CD4-positive, alpha-beta T cell treated with Interleukin-4 for 1 hour (primary cell): ENCODE data around the gene CYP2C18.
"Not testable (repeated sequence)": the region's sequence is repeated elsewhere in the genome, so short reads cannot be mapped to it uniquely, and the experiment has no call there.

Experiments
- DNase-seq, 2 donors: peaks; one replicate each; pipeline ENCODE4 v3.0.0-alpha.2; 2020 to 2022

The CYP2C18 gene

DNA sequence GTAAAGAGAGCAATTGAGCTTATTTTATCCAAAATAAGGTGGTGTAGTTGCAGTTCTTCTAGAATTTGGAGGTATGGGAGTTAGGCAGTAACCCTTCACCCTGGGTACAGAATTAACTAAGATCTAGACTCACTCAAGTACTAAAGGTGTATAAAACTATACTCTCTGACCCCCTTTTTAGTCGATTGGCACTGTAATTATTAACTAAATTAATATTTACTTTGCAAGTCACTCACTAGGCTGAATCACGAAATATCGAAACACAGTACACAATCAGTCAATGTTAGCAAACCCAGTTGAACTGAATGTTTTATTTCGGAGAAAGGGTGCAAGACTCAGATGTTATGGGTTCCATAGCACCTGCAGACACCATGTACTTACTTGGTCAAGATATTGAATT is 64.3 kb downstream of the CYP2C18 start:
- no peak for DNase-seq

DNA sequence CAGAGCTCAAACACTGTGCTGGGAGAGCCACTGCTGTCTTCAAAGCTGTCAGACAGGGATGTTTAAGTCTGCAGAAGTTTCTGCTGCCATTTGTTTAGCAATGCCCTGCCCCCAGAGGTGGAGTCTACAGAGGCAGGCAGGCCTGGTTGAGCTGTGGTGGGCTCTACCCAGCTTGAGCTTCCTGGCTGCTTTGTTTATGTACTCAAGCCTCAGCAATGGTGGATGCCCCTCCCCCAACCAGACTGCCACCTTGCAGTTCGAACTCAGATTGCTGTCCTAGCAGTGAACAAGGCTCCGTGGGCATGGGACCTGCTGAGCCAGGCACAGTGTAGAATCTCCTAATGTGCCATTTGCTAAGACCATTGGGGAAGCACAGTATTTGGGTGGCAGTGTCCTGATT is 74.4 kb downstream of the CYP2C18 start:
- DNase-seq = no peak

DNA sequence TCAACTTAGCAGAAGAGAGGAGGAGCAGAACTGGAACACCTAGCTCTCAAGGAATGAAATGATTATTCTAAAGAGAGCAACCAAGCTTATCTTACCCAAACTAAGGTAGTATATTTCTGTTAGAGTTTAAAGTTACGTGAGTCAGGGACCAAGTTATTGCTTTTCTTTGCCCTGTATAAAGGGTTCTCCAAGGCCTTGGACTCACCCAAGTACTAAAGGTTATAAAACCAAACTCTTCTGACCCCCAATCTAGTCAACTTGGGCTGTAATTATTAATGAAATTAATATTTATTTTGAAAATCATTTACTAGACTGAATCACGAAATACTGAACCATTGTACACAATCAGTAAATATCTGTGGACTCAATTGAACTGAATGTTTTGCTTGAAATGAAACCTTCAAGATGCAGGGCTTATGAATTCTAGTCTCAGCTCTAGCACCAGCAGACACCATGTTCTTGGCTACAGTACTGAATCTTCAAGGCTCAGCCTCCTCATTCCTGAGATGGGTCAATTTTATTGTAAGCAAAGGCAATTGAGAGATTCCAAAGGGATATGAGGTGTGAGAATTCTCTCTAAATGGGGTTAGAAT is 77.2 kb downstream of the CYP2C18 start:
- DNase-seq = no peak

DNA sequence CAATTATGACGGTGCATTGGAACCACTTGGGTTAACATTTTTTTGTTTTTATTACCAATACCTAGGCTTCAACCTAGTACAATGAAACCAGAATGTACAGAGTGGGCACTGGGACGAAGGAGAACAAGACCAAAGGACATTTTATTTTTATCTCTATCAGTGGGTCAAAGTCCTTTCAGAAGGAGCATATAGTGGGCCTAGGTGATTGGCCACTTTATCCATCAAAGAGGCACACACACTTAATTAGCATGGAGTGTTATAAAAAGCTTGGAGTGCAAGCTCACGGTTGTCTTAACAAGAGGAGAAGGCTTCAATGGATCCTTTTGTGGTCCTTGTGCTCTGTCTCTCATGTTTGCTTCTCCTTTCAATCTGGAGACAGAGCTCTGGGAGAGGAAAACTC is 78.9 kb downstream of the CYP2C18 start, which contains the start of gene CYP2C19:
Gene CYP2C19 (plus strand): TSS at position 289 of the 400 bp plus-strand sequence. CDS start 25 bp downstream, at position 314.
- DNase-seq = no peak

DNA sequence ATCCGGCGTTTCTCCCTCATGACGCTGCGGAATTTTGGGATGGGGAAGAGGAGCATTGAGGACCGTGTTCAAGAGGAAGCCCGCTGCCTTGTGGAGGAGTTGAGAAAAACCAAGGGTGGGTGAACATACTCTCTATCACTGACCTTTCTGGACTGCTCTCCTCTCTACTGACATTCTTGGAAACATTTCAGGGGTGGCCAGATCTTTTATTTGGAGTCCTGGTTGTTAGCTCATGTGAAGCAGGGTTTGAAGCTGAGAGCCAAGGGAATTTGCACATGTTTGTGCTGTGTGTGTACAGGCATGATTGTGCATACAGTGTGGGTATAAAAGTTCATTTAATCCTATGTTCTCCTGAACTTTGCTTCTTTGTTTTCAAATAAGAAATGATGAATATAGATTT is 91.9 kb downstream of the CYP2C18 start:
- DNase-seq = not testable (repeated sequence)

DNA sequence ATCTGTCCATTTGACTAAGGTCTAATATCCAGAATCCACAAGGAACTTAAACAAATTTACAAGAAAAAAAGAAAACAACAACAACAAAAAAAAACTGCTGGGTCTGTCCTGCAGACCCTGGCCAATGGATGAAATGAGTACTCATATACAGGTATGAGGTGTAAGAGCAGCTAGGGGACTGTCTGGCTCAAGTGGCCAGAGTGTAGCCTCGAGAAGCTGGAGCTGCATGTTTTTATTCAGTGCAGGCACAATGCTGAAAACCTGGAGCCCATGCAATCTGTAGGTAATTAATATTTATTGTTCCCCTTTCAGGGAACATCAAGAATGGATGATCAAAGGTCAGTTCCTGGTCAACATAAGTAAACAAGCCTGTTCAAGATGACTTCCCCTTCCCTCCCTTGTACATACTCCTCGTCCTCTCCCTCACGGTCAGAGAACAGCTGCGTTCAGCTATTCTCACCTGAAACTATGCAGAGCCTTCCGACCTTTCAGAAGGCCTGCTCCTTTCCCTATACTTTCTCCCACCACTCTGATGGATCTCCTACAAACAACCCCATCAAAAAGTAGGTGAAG is 94.4 kb downstream of the CYP2C18 start:
- DNase-seq = no peak

DNA sequence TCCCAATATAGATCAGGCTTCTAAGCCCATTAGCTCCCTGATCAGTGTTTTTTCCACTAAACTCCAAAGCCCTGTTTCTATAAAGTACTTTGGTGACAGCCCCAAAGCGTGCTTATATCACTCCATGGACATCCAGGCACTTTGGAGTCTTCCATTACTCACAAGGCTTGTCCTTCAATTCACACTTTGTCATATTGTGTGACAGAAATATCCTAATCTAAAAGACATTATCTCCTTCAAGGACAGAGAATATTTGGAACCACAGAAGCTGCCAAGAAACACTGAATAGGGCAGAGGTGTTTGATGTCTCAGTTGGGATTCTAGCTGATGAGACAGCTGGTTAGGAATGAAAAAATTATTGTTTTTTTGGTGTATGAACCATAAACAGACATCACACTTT is 97.3 kb downstream of the CYP2C18 start:
- DNase-seq = no peak

DNA sequence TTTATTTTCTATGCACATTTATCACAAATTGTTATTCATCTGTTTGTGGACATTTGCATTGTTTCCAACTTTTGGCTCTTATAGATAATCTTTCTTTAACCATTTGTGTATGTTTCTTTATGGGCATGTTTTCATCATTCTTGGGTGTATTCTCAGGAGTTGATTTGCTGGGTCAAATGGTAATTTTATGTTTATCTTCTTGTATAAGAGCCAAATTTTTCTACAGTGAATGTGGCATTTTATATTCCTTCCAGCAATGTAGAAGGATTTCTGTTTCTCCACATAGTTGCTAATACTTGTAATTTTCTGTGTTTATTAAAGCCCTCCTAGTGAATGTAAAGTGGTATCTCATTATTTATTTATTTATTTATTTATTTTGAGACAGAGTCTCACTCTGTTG is 100.7 kb downstream of the CYP2C18 start:
- DNase-seq = no peak

DNA sequence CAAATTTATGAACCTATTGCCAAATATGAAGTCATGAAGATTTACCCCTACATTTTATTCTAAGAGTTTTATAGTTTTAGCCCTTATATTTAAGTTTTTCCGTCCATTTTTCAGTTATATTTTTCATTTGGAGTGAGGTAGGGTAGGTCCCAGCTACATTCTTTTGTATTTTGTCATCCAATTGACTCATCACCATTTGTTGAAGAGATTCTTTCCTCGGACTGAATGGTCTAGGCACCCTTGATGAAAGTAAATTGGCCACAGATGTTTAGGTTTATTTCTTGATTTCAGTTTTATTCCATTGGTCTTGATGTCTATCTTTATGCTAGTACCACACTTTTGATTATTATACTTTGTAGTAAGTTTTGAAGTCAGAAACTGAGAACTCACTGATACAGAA is 101.7 kb downstream of the CYP2C18 start:
- DNase-seq = no peak
